HG03060 (cell line): ENCODE results near the gene ADARB2.
"Not testable (repeated sequence)": the region's sequence is repeated elsewhere in the genome, so short reads cannot be mapped to it uniquely, and the experiment has no call there.

Experiments used
- ATAC-seq: cut with Tn5 transposase; IDR thresholded peaks from one replicate; pipeline ENCODE4 v1.9.1; 2021; ENCODE audit warnings: low read depth, moderate number of reproducible peaks; ENCODE audit not compliant: unreplicated experiment

Gene ADARB2

DNA sequence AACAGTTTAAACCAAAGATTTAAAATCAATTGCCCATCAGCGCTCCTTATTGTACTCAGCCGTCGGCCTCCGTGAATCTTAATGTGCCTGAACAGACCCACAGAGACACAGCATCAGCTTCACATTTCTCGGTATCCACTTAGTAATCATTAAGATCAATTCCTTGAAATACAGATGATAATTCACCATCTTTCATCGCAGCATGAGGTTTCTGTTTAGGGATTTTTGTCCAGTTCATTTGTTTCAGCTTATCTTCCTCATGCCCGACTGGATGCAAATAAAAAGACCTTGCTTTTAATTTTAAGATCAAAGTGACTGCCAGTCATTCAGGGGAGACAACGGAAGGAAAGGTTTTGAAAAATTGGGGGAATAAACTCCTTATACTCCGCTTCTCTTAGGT, 473.3 kb downstream of the ADARB2 start:
- no peak for ATAC-seq

GRCh38 chr10:1257274-1257673, 480.1 kb downstream of the ADARB2 start:
- ATAC-seq: no peak

DNA sequence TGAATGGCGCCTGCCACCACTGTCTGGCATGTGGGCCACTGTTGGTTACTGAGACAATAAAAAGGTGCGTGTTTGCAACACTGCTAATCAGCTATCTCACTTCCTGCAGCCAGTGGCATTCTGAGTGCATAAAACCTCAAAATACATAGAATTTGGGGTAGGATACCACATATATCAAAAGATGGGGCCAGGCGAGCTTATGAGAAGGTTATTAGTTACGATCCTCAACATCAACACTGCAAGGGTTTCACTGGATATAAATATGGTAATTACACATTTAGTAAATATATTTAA, 480.9 kb downstream of the ADARB2 start:
- ATAC-seq: no peak

DNA sequence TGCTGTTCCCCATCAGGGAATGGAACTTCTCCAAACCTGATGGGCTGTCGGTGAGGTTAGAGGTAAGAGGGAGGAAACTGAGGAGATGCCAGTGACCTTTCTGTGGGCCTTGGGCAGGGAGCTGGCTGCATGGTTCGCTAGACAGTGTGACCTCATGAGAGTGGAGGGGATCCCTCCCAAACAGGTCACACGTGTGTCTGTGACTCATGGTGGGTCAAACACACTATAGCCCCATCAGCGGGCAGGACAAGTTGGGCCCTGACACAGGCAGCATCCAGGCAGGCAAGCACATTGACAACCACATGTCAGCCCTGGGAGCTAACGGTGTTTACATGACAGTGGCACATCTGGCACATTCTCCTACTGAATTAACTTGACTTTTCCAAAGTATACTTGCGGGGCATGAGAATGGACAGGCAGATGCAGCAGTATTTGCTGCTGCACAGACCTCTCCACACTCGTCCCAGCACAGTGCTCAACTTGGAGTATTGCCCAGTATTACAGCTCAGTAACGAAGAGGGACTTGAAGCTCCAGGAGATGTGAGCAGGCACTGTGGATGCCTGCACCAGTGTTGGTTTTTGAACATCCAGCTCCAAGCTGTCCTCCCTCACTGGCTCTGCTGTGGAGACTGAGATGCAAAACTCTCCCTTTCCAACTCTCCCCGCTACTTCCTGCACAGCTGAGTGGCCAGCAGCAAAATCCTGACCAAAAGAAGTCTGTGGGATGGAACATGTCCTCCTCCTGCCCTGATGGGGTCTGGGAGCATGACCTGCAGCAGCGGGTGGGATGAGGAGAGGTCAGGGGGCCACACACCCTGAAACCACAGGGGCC, 481.5 kb downstream of the ADARB2 start:
- ATAC-seq: no peak

DNA sequence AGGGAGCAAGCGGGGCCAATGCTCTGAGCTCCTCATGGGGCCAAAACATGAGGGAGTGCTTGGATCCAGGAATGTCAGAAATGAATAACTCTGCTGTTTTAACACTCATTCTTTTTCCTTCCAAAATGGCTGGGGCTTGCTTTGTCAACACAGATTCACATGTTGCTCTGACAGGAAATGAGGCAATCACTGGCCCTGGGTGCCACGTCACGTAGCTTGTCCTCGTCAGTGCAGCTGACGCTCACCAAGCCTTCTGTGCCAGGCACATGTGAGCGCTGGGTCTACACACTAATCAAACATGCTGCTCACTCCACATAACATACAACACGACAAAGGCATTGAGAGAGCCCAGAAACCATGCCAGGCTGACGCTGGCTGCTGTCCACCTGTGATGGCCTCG, 482.2 kb downstream of the ADARB2 start:
- ATAC-seq: no peak

- no peak for ATAC-seq
These were observed 483.6 kb downstream of the ADARB2 start for GRCh38 chr10:1253523-1254353.

DNA sequence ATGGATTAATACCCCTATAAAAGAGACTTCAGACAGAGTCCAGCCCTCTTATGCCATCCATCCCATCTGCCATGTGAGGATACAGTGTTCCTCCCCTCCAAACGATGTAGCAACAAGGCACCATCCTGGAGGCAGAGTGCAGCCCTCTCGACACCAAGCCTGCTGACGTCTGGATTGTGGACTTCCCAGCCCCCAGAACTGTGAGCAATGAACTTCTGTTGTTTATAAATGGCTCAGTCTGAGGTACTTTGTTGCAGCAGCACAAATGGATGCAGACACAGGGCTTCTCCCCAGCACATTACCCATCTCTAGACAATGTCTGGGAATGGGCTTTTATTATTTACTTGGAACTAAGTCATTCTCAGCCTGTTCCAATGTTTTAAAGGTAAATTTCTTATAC, 485.6 kb downstream of the ADARB2 start:
- ATAC-seq: no peak

DNA sequence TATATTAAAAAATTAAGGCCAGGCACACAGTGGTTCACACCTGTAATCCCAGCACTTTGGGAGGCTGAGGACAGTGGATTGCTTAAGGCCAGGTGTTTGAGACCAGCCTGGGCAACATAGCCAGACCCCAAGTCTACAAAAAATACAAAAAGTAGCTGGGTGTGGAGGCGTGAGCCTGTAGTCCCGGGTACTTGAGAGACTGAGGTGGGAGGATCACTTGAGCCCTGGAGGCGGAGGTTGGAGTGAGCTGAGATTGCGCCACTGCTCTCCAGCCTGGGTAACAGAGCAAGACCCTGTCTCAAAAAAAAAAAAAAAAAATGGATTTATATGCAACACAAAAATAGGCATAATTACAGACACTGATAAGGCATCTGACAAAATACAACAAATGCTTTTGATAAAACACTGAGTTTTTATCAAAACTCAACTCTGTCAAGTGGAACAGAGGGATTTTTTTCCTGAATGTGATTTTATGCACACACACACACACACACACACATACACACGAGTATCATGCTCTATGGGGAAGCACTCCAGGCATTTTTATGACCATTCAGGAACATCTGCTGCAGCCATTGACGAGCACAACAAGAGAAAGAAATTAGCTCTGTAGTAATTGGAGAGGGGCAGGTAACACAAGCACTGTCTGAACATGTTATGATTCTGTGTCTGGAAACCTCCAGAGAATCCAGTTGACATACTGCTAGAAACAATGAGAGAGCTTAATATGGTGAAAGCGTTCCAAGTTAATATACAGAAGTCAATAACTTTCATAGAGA, 488.0 kb downstream of the ADARB2 start:
- no peak for ATAC-seq

- ATAC-seq: not testable (repeated sequence)
These were observed 489.1 kb downstream of the ADARB2 start for GRCh38 chr10:1248262-1248630.

- ATAC-seq: no peak
These were observed 489.6 kb downstream of the ADARB2 start for GRCh38 chr10:1247598-1248261.

- no peak for ATAC-seq
These were observed 492.8 kb downstream of the ADARB2 start for GRCh38 chr10:1244493-1244892.

DNA sequence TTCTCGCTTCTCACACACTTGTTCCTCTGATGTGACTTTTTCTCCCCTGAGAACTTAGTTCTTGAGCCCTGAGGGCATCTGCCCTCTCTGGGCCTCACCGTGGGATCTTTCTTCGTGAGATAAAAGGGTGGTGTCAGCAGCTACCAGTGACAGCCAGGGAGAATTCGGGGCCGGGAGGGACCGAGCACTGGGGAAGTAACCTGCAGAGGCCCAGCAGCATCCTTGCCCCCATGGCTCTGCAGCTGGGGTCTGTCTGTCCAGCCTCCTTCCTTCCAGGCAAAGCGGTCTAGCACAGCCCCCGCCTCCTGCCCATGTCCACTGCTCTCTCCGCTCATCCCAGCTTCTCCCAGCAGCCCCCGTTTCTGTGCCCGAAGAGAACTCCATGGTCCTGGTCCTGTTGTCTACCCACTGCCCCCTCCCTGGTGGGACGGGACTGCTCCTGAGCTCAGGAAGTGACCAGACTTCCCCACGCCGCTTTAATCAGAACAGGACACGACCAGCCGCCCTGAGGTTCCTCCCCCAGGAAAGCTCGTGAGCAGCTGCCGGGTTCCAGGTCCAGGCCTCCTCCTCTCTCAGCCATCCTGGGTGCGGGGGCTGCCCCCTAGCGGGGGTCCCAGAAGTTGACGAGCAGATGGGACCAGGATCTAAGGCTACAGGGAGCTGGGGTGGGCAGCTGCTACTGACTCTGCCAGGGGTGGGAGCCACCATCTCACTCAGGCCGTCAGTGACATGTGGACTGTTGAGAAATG, 493.7 kb downstream of the ADARB2 start:
- ATAC-seq: no peak

GRCh38 chr10:1242975-1243374, 494.4 kb downstream of the ADARB2 start:
- ATAC-seq: no peak

DNA sequence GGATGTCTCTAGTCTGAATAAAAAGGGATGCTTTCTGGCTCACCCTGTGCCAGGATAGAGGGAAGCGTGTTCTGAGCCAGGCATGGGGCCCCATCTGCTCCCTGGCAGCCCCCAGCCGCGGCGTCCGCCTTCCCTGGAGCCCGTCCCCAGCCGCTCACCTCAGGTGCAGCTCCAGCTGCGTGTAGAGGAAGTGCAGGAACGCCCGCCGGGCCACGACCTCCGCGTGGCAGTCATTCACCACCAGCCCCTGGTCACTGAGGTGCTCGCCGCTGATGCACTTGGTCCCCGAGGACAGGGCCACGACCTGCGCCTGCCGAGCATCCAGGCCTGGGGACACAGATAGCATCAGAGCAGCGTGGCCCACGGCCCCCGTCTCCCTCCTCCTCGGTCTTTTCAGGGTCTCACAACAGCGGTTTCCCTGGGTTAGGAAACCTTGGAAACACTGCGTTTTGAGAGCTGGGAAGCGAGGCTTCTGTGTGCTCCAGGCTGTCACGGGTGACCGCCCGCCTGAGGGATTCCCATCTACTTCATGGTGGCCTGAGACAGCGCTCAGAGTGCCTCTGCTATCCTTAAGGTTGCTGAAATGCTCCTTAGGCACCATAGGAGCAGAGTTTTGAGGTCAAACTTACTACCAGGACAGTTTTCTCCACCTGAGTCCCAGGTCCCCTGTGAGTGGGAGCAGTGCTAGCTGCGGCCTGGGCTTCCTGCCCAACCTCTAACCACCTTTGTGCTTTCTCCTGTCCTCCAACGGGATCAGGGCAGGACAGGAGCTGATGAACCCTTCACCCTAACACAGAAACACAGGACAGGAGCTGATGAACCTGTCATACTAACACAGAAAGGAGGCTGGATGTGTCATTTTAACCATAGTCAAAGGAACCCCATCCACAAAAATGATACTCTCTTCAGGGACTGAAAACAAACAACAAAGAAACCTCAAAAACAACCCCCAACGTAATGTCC, 495.1 kb downstream of the ADARB2 start:
- ATAC-seq: no peak

DNA sequence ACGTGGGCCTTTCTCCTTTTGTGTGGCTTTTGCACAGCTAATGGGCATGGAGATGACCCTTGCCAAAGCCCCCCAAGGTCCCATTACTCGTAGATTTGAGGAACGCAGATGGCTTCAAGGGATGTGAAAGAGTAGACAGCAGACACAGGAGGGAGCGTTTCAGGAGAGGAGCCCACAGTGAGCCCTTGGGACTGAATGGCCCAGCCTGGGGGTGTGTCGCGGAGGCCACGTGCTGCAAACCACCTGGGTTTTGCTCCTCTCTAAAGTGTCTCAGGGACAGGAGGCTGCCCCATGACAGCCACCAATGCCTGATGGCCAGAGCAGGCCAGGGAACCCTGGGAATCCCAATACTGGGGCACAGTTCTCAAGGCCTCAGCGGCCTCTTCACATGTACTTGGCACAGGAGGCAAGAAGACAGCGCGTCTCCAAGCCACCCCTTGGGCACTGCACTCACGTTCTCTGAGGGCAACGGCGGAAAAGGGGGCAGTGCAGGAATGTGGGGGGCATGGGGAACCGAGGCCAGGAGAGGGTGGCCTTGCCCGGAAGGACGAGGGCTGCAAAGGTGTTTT, 495.9 kb downstream of the ADARB2 start:
- ATAC-seq: no peak

- ATAC-seq: no peak
These were observed 497.0 kb downstream of the ADARB2 start for GRCh38 chr10:1240341-1240775.

DNA sequence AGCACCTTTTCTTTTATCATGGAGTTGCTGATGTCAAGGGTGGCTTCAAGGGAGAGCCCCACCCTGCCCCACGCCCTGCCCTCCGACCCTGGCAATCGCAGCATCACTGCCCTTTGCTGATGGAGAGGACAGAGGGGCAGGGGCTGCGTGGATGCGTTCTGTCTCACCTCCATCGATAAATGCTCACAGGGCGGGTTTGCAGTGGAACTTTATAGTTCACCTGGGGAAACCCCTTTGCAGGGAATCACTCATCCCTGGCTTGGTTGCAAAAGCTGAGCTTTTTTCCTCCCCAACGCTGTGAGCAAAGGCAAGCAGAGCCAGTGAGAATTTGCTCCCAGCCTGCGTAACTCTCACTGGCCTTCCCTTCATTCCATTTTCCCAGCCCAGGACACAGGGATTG, 504.3 kb downstream of the ADARB2 start:
- ATAC-seq: no peak

DNA sequence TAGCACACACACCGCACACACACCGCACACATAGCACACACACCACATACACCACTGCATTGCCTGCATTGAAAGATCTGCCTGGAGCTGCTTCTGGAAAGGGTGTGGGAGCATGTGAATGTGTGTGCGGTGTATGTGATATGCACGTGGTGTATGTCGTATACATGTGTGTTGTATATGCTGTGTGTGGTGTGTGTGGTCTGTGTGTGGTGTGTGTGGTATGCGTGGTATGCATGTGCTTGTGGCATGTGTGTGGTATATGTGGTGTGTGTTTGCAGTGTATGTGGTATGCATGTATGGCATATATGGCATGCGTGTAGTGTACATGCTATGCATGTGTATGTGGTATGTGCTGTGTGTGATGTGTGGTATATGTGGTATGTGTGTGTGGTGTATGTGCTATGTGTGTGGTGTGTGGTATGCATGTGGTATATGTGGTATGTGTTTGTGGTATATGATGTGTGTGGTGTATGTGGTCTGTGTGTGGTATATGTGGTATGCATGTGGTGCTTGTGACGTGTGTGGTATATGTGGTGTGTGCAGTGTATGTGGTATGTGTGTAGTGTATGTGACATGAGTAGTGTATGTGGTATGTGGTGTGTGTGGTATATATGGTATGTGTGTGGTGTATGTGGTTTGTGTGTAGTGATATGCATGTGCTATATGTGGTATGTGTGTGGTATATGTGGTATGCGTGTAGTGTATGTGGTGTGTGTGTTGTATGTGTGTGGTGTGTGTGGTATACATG, 505.0 kb downstream of the ADARB2 start:
- ATAC-seq: no peak
